ENCODE measurements around the gene TPRG1. TPM values are rescaled to one million over a fixed set of nuclear protein-coding genes. Genes with fewer than 3 reads are reported as not detected.

The TPRG1 gene
- total RNA-seq, 2 experiments from 2014 or later: 2.1 to 2.9 TPM

DNA sequence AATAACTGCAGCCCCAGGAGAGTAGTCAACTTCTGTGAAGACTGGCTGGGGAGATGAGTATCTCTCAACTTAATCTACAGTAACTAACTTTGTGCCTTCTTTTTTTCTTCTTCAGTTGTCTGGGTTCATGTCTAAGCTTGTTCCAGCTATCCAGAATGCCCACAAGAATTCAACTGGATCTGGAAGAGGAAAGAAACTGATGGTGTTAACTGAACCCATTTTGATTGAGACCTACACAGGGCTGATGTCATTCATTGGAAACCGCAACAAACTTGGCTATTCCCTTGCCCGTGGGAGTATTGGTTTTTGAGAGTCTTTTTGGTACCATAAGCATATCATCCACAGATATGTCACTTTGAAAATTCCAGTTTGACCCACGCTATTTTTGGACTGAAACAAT is 148.7 kb downstream of the TPRG1 start:
- Mint-ChIP-seq H3K36me3 (ENCODE audit: low read depth) (peaks cover 7% of the 10 kb centered on the region), H3K27ac (no peak overlapping the region), H3K27me3 (no peaks in the 10 kb centered on the region), H3K4me3 (no peak overlapping the region), H3K4me1 (ENCODE audit: low read depth) (peaks cover 77% of the 10 kb centered on the region), H3K9me3 (peaks cover 5% of the 10 kb centered on the region)
- DNase-seq (no peak), ATAC-seq (ENCODE audit: poor library complexity) (no peak)
- Histone ChIP-seq H3K4me3 (ENCODE audit: low read length) (no peak overlapping the region), H3K4me1 (ENCODE audit: insufficient read depth, low read length) (peaks cover 29% of the 10 kb centered on the region), H3K9me3 (ENCODE audit: control insufficient read depth in 1 of 2, insufficient read depth in 1 of 2, low read length in 2 of 2) (no peaks in the 10 kb centered on the region), H3K36me3 (ENCODE audit: insufficient read depth, low read length) (no peaks in the 10 kb centered on the region), H3K27me3 (ENCODE audit: control insufficient read depth in 1 of 2, insufficient read depth in 2 of 2, low read length in 2 of 2) (no peaks in the 10 kb centered on the region), H3K27ac (ENCODE audit: low read depth in 1 of 2, low read length in 2 of 2) (no peak overlapping the region)
- TF ChIP-seq CTCF (IDR thresholded peaks at IDR 0.05): no peak
- CTCF ChIA-PET: interaction anchor here (1.2 to 1.5 kb wide), 2 partner anchors 35 to 44 kb away, joined by 3 read pairs; no protein-coding TSS in a partner anchor
- POLR2A ChIA-PET: interaction anchor here (1.1 to 1.8 kb wide), 3 partner anchors 9 to 14 kb away, joined by 3 to 5 read pairs (median 3); no protein-coding TSS in a partner anchor
- intact Hi-C loops (cut with DNase I, micrococcal nuclease): loop anchor here (10.0 kb wide), 2 partner anchors 186 to 984 kb away; no protein-coding TSS in a partner anchor

- no peak for TF ChIP-seq CTCF (IDR thresholded peaks at IDR 0.05)
- Histone ChIP-seq H3K27me3 (ENCODE audit: control insufficient read depth in 1 of 2, insufficient read depth in 2 of 2, low read length in 2 of 2) (no peaks in the 10 kb centered on the region), H3K27ac (ENCODE audit: low read depth in 1 of 2, low read length in 2 of 2) (no peak overlapping the region), H3K9me3 (ENCODE audit: control insufficient read depth in 1 of 2, insufficient read depth in 1 of 2, low read length in 2 of 2) (no peaks in the 10 kb centered on the region), H3K4me3 (ENCODE audit: low read length) (no peak overlapping the region), H3K36me3 (ENCODE audit: insufficient read depth, low read length) (no peaks in the 10 kb centered on the region), H3K4me1 (ENCODE audit: insufficient read depth, low read length) (peaks cover 29% of the 10 kb centered on the region)
- Mint-ChIP-seq H3K9me3 (peaks cover 5% of the 10 kb centered on the region), H3K4me3 (no peak overlapping the region), H3K27me3 (no peaks in the 10 kb centered on the region), H3K27ac (no peak overlapping the region), H3K4me1 (ENCODE audit: low read depth) (peaks cover 76% of the 10 kb centered on the region), H3K36me3 (ENCODE audit: low read depth) (peaks cover 7% of the 10 kb centered on the region)
- ATAC-seq (ENCODE audit: poor library complexity): no peak
- intact Hi-C loops (cut with DNase I, micrococcal nuclease): loop anchor here (10.0 kb wide), 2 partner anchors 188 to 982 kb away; no protein-coding TSS in a partner anchor
- ChIA-PET POLR2A (interaction anchor here (1.1 to 1.8 kb wide), 2 partner anchors 14 to 33 kb away, joined by 5 to 6 read pairs; no protein-coding TSS in a partner anchor), CTCF (interaction anchor here (2.2 kb wide), 1 partner anchor 17 kb away, joined by 5 read pairs; no protein-coding TSS in a partner anchor)
- no peak for DNase-seq
These were observed 150.6 kb downstream of the TPRG1 start for GRCh38 chr3:189322339-189322738.

DNA sequence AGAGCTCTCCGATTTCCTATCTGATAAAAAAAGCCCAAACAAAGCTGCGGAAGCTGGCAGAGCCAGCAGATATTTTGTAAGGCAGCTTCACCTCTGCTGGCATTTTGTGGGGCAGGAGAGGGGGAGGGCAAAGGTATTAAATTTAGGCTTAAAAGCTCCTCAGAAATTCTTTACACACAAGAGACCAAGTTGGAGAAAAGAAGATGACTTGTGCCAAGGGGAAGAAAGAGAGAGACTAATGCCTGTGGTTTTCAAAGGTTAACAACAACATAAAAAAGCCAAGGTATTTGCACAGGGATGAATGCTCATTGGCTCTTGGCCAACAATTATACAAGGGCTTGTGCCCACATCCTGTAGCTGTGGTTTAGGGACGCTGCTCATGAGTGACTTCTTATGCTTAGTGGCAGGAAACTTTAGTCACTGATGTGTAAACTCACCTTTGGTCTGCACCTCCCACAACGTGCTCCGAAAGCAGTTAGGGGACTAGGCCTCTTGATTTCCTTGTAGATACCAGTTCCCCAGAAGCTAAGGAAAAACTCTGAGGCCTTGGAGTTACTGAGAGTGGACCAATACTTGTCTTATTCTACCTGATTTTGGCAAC is 152.9 kb downstream of the TPRG1 start:
- peak overlapping the region; percentile 26 to 33 for H3K27ac ChIP-seq (ENCODE audit: low read depth in 1 of 2, low read length in 2 of 2)
- ATAC-seq (ENCODE audit: poor library complexity) (peak; percentile 96), DNase-seq (peak; percentile 48 to 97 (median 71))
- H3K27me3 ChIP-seq (ENCODE audit: control insufficient read depth in 1 of 2, insufficient read depth in 2 of 2, low read length in 2 of 2): no peaks in the 10 kb centered on the region
- Mint-ChIP-seq H3K36me3 (ENCODE audit: low read depth) (peaks cover 7% of the 10 kb centered on the region), H3K27ac (peak overlapping the region; percentile 92), H3K9me3 (peaks cover 5% of the 10 kb centered on the region), H3K4me1 (ENCODE audit: low read depth) (peaks cover 75% of the 10 kb centered on the region), H3K4me3 (peak overlapping the region; percentile 86), H3K27me3 (no peaks in the 10 kb centered on the region)
- H3K9me3 ChIP-seq (ENCODE audit: control insufficient read depth in 1 of 2, insufficient read depth in 1 of 2, low read length in 2 of 2): no peaks in the 10 kb centered on the region
- intact Hi-C loops (cut with DNase I, micrococcal nuclease): loop anchor here (1.0 to 10.0 kb wide), 8 partner anchors 24 to 1582 kb away; no protein-coding TSS in a partner anchor
- H3K36me3 ChIP-seq (ENCODE audit: insufficient read depth, low read length): no peaks in the 10 kb centered on the region
- peaks cover 34% of the 10 kb centered on the region for H3K4me1 ChIP-seq (ENCODE audit: insufficient read depth, low read length)
- no peak overlapping the region for H3K4me3 ChIP-seq (ENCODE audit: low read length)
- no peak for TF ChIP-seq CTCF (IDR thresholded peaks at IDR 0.05)
- POLR2A ChIA-PET: interaction anchor here (0.5 to 2.8 kb wide), 22 partner anchors 8 to 1584 kb away, joined by 3 to 32 read pairs (median 4); partner anchors contain the start of gene BCL6
- CTCF ChIA-PET: interaction anchor here (0.9 to 2.0 kb wide), 5 partner anchors 10 to 283 kb away, joined by 3 to 6 read pairs (median 4); no protein-coding TSS in a partner anchor
